ENCODE results near the gene NFYC.

- TF ChIP-seq POLR2AphosphoS5 (IDR thresholded peaks at IDR 0.05; ENCODE audit: low read depth, low read length) (no peak), TEAD4 (IDR thresholded peaks at IDR 0.05; ENCODE audit: low read depth, low read length) (no peak), HDAC2 (IDR thresholded peaks at IDR 0.05; ENCODE audit: borderline replicate concordance in 1 of 2, low read depth in 2 of 2, low read length in 2 of 2) (no peak), GABPA (IDR thresholded peaks at IDR 0.05; ENCODE audit: borderline replicate concordance, insufficient read depth, low read length) (no peak)
- TF ChIP-seq, protein P1, sequence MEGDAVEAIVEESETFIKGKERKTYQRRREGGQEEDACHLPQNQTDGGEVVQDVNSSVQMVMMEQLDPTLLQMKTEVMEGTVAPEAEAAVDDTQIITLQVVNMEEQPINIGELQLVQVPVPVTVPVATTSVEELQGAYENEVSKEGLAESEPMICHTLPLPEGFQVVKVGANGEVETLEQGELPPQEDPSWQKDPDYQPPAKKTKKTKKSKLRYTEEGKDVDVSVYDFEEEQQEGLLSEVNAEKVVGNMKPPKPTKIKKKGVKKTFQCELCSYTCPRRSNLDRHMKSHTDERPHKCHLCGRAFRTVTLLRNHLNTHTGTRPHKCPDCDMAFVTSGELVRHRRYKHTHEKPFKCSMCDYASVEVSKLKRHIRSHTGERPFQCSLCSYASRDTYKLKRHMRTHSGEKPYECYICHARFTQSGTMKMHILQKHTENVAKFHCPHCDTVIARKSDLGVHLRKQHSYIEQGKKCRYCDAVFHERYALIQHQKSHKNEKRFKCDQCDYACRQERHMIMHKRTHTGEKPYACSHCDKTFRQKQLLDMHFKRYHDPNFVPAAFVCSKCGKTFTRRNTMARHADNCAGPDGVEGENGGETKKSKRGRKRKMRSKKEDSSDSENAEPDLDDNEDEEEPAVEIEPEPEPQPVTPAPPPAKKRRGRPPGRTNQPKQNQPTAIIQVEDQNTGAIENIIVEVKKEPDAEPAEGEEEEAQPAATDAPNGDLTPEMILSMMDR (IDR thresholded peaks at IDR 0.05; ENCODE audit: control extremely low read depth in 1 of 3, insufficient read depth in 1 of 3, low read depth in 1 of 3, low read length in 3 of 3): no peak
These were observed 111.2 kb downstream of the NFYC start for GRCh38 chr1:40802742-40803113.
